ENCODE measurements around the gene KCNAB2. TPM values are rescaled to one million over a fixed set of nuclear protein-coding genes. Genes with fewer than 3 reads are reported as not detected.

Gene KCNAB2
- total RNA-seq, 1 donor from 2014 or later, result 3.1 TPM

GRCh38 chr1:6127587-6128163 lies 82.0 kb downstream of the KCNAB2 start:
- Mint-ChIP-seq H3K9me3 (ENCODE audit: unreplicated experiment) (peaks cover 20% of the 10 kb centered on the region), H3K27me3 (ENCODE audit: low read depth, unreplicated experiment) (peaks cover 42% of the 10 kb centered on the region), H3K36me3 (ENCODE audit: low read depth, unreplicated experiment) (no peaks in the 10 kb centered on the region), H3K4me1 (ENCODE audit: low read depth, unreplicated experiment) (no peaks in the 10 kb centered on the region), H3K4me3 (ENCODE audit: unreplicated experiment) (no peak overlapping the region), H3K27ac (ENCODE audit: unreplicated experiment) (no peak overlapping the region)
- Histone ChIP-seq H3K9me3 (ENCODE audit: insufficient read depth, low read depth, low read length) (peaks cover 8% of the 10 kb centered on the region), H3K9ac (ENCODE audit: low read length) (no peak overlapping the region), H3K4me3 (ENCODE audit: insufficient read depth, low read depth, low read length) (no peak overlapping the region), H3K27me3 (ENCODE audit: insufficient read depth, low read length) (no peaks in the 10 kb centered on the region), H2AFZ (ENCODE audit: low read depth, low read length) (peak overlapping the region; percentile 77), H4K20me1 (ENCODE audit: insufficient read depth, low read length) (no peaks in the 10 kb centered on the region), H3K36me3 (ENCODE audit: insufficient read depth, low read length) (no peaks in the 10 kb centered on the region), H3K4me2 (ENCODE audit: low read length) (peak overlapping the region; percentile 71), H3K4me1 (ENCODE audit: insufficient read depth, low read length) (no peaks in the 10 kb centered on the region), H3K27ac (ENCODE audit: low read depth, low read length) (no peak overlapping the region), H3K79me2 (ENCODE audit: insufficient read depth, low read length) (no peaks in the 10 kb centered on the region)
- DNase-seq (ENCODE audit: low read depth) (peak; percentile 11), FAIRE-seq (no peak)
- no peak for TF ChIP-seq CTCF (IDR thresholded peaks at IDR 0.05; ENCODE audit: insufficient read depth, low read depth, low read length)
- no peak for TF ChIP-seq EZH2 (IDR thresholded peaks at IDR 0.05; ENCODE audit: insufficient read depth, low read length)

GRCh38 chr1:6128276-6129081 lies 82.8 kb downstream of the KCNAB2 start:
- H3K36me3 Mint-ChIP-seq (ENCODE audit: low read depth, unreplicated experiment), result no peaks in the 10 kb centered on the region

More at GRCh38 chr1:6128276-6129081, 82.8 kb downstream of the KCNAB2 start:
- H3K27ac Mint-ChIP-seq (ENCODE audit: unreplicated experiment), result no peak overlapping the region
- FAIRE-seq, result no peak
- no peaks in the 10 kb centered on the region for H3K4me1 Mint-ChIP-seq (ENCODE audit: low read depth, unreplicated experiment)
- H3K36me3 ChIP-seq (ENCODE audit: insufficient read depth, low read length), result no peaks in the 10 kb centered on the region
- no peak for TF ChIP-seq CTCF (IDR thresholded peaks at IDR 0.05; ENCODE audit: insufficient read depth, low read depth, low read length)
- TF ChIP-seq EZH2 (IDR thresholded peaks at IDR 0.05; ENCODE audit: insufficient read depth, low read length), result no peak
- H3K4me2 ChIP-seq (ENCODE audit: low read length), result no peak overlapping the region
- no peaks in the 10 kb centered on the region for H3K4me1 ChIP-seq (ENCODE audit: insufficient read depth, low read length)
- no peak overlapping the region for H3K9ac ChIP-seq (ENCODE audit: low read length)
- no peak for DNase-seq (ENCODE audit: low read depth)
- H4K20me1 ChIP-seq (ENCODE audit: insufficient read depth, low read length), result no peaks in the 10 kb centered on the region
- peak overlapping the region; percentile 62 for H3K4me3 Mint-ChIP-seq (ENCODE audit: unreplicated experiment)
- H3K4me3 ChIP-seq (ENCODE audit: insufficient read depth, low read depth, low read length), result no peak overlapping the region
- H3K79me2 ChIP-seq (ENCODE audit: insufficient read depth, low read length), result no peaks in the 10 kb centered on the region
- H3K27me3 ChIP-seq (ENCODE audit: insufficient read depth, low read length), result no peaks in the 10 kb centered on the region
- no peak overlapping the region for H3K27ac ChIP-seq (ENCODE audit: low read depth, low read length)
- H2AFZ ChIP-seq (ENCODE audit: low read depth, low read length), result no peak overlapping the region
- H3K9me3 Mint-ChIP-seq (ENCODE audit: unreplicated experiment), result peaks cover 23% of the 10 kb centered on the region
- peaks cover 8% of the 10 kb centered on the region for H3K9me3 ChIP-seq (ENCODE audit: insufficient read depth, low read depth, low read length)
- H3K27me3 Mint-ChIP-seq (ENCODE audit: low read depth, unreplicated experiment), result peaks cover 47% of the 10 kb centered on the region

All from astrocyte (in vitro differentiated cells and primary cell).